Activated naive CD8-positive, alpha-beta T cell treated with anti-CD3 and anti-CD28 coated beads, Interleukin-2, amount 50 U/mL, for 24 hours (primary cell): Measurements from ENCODE around the gene MESP1.
"Not testable (repeated sequence)": the region's sequence is repeated elsewhere in the genome, so short reads cannot be mapped to it uniquely, and the experiment has no call there.

Source experiments
- ATAC-seq: fragments of 150-1000 bp; cut with Tn5 transposase; one replicate; pipeline ENCODE4 v1.10.0; 2021
- DNase-seq: peaks from one replicate; pipeline ENCODE4 v3.0.0; 2021
- H3K27ac Mint-ChIP-seq: one replicate; pipeline ENCODE4 v1.8.0; 2021; ENCODE audit warnings: mild to moderate bottlenecking, mixed read lengths
- H3K27me3 Mint-ChIP-seq: one replicate; pipeline ENCODE4 v1.8.0; 2021; ENCODE audit warnings: mixed read lengths
- H3K36me3 Mint-ChIP-seq: one replicate; pipeline ENCODE4 v1.8.0; 2021; ENCODE audit warnings: low read depth, mixed read lengths
- H3K4me1 Mint-ChIP-seq: one replicate; pipeline ENCODE4 v1.8.0; 2021; ENCODE audit warnings: mixed read lengths
- H3K4me3 Mint-ChIP-seq: one replicate; pipeline ENCODE4 v1.8.0; 2021; ENCODE audit warnings: mild to moderate bottlenecking, moderate library complexity, mixed read lengths
- H3K9me3 Mint-ChIP-seq: one replicate; pipeline ENCODE4 v1.8.0; 2021; ENCODE audit warnings: mixed read lengths

The MESP1 gene, protein sequence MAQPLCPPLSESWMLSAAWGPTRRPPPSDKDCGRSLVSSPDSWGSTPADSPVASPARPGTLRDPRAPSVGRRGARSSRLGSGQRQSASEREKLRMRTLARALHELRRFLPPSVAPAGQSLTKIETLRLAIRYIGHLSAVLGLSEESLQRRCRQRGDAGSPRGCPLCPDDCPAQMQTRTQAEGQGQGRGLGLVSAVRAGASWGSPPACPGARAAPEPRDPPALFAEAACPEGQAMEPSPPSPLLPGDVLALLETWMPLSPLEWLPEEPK

DNA sequence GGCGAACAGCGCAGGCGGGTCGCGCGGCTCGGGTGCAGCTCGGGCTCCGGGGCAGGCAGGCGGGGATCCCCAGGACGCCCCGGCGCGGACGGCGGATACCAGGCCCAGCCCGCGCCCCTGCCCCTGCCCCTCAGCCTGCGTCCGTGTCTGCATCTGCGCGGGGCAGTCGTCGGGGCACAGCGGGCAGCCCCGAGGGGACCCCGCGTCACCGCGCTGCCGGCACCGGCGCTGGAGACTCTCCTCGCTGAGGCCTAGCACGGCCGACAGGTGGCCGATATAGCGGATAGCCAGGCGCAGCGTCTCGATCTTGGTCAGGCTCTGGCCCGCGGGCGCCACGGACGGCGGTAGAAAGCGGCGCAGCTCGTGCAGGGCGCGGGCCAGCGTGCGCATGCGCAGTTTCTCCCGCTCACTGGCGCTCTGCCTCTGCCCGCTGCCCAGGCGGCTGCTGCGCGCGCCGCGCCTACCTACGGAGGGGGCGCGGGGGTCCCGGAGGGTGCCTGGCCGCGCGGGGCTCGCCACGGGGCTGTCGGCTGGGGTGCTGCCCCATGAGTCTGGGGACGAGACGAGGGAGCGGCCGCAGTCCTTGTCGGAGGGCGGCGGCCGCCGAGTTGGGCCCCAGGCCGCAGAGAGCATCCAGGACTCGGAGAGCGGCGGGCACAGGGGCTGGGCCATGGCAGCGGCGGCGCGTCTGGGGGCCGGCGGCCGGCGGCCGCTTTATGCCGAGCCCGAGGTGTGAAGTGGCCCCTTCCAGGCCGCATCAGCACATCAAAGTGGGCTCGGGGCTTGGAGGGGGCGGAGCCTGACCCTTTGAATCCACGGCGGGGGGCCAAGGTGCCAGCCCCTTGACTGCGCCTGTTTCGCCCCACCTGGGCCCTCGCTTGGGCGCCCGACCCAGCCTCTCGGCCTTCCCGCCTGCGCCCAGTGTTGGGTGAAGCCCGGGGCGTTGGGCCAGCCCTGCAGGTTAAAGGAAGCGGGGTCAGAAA lies at the start of gene MESP1:
Gene MESP1, minus strand, starts transcription at position 690 of the 983 bp plus-strand sequence. Its CDS starts 18 bp downstream, at position 672.
- peak within 1 kb of the TSS; percentile 37 for H3K27ac Mint-ChIP-seq

DNA sequence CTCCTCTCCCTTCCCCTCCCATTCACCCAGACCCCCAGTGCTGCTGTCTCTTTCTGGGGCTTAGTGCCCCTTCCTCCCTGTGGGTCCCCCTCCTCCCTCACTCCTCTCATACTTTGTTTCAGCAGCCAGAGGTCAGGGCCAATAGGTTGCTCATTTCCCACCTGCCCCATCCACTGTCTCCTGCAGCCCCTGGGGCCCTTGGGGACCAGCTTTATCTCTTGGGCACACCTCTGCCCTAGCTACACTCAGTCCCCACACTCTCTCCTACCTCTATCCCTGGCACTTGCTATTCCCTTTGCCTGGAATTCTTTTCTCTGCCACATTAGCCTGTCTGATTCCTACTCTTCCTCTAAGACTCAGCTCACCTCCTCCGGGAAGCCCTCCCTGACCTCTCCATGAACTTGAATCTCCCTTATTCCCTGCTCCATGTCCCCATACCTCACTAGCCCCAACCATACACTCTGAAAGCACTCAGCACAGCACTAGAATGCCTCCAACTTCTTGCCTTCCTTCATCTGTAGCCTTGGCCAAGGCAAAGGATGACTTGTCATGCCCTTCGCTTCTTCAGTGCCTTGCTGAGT lies 49.0 kb upstream of the MESP1 start:
- peaks cover 2% of the 10 kb centered on the region for H3K27me3 Mint-ChIP-seq
- H3K27ac Mint-ChIP-seq, result no peak overlapping the region
- no peaks in the 10 kb centered on the region for H3K4me1 Mint-ChIP-seq
- no peak for ATAC-seq
- no peak for DNase-seq
- no peaks in the 10 kb centered on the region for H3K36me3 Mint-ChIP-seq
- peaks cover 4% of the 10 kb centered on the region for H3K9me3 Mint-ChIP-seq
- H3K4me3 Mint-ChIP-seq, result no peak overlapping the region

More for the DNA sequence above, at the start of gene MESP1:
- Mint-ChIP-seq H3K36me3 (no peaks in the 10 kb centered on the region), H3K4me3 (peak within 1 kb of the TSS; percentile 76), H3K27me3 (peaks cover 20% of the 10 kb centered on the region), H3K9me3 (no peaks in the 10 kb centered on the region), H3K4me1 (peaks cover 7% of the 10 kb centered on the region)
- DNase-seq, result peak; percentile 91
- peak; percentile 87 for ATAC-seq

DNA sequence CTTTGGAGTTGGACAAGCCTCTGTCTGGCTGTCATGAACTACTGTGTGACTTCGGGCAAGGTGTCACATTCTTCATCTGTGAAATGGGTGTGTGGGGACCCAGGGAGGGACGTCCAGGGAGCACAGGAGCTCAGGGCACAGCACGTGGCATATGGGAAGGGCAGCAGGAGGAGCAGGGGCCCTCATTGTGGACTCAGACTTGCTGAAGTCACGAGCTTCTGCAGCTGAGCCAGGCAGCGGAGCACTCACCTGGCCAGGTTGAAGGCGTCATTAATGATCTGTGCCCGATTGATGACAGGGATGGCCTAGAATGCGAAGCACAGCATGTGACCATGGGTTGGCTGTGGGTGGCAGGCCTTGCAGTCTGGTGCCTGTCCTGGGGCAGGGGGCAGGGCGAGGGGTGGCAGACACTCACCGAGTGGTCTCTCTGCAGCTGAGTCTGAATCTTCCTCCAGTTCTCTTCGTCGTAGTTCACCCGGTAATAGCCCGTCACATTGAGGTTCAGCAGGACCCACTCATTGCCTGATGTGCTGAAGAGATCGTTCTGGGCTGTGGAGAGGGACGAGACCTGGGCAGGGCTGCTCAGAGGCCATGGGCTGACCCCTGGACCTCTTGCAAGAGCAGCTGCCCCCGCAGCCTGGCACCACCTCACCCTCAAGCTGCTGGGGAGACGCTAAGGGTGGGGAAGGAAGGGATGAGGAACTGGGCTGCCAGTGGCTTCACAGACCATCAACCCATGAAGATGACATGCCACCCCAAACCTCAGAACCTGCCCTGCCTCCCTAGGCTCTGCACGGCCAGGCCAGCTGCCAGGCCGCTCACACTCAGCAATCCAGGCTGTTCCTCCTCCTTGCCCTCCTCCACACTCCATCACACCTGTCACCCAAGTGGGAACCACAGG lies 48.2 kb upstream of the MESP1 start:
- Mint-ChIP-seq H3K9me3 (peaks cover 4% of the 10 kb centered on the region), H3K27ac (no peak overlapping the region), H3K4me3 (no peak overlapping the region), H3K4me1 (no peaks in the 10 kb centered on the region), H3K36me3 (no peaks in the 10 kb centered on the region), H3K27me3 (peaks cover 2% of the 10 kb centered on the region)
- DNase-seq (no peak), ATAC-seq (peak; percentile 3)

DNA sequence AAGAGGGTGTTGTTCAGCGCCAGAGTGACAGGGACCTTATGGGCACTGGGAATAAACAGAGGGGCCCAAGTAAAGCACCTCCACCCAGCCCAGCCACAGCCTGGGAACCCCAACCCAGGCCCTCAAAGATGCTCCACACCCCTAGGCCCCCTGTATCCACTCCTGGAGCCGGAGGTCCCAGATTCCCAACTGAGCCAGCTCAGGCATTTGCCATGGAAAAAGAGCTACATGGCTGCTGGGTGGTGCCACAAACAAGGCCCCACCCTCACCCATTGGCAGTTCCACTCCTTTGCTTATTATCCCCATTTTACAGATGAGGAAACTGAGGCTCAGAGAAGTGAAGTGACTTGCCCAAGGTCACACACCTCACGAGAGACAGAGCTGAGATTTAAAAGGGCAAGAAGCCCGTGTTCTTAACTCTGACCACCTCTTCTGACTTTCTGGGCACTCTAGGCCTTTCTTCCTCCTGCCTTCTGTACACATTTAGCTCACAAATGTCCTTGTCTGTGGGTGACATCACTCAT lies 46.7 kb upstream of the MESP1 start:
- DNase-seq, result no peak
- Mint-ChIP-seq H3K27me3 (peaks cover 2% of the 10 kb centered on the region), H3K4me1 (no peaks in the 10 kb centered on the region), H3K4me3 (no peak overlapping the region), H3K27ac (no peak overlapping the region), H3K9me3 (peaks cover 4% of the 10 kb centered on the region), H3K36me3 (no peaks in the 10 kb centered on the region)
- ATAC-seq, result no peak

DNA sequence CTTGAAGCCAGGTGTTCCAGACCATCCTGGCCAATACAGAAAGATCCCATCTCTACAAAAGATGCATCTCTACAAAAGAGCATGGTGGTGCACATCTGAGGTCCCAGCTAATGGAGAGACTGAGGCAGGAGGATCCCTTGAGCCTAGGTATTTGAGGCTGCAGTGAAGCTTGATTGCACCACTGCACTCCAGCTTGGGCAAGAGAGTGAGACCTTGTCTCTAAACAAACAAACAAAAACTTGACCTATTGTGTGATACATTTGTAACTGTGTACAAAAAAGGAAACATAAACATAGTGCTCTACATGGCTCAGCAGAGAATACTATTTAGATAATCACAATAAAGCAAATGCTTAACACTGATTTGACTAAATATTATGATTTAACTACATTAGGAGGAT lies 44.9 kb upstream of the MESP1 start:
- Mint-ChIP-seq H3K36me3 (no peaks in the 10 kb centered on the region), H3K27ac (no peak overlapping the region), H3K9me3 (peaks cover 4% of the 10 kb centered on the region), H3K4me3 (no peak overlapping the region), H3K4me1 (no peaks in the 10 kb centered on the region), H3K27me3 (peaks cover 2% of the 10 kb centered on the region)
- DNase-seq (no peak), ATAC-seq (no peak)

DNA sequence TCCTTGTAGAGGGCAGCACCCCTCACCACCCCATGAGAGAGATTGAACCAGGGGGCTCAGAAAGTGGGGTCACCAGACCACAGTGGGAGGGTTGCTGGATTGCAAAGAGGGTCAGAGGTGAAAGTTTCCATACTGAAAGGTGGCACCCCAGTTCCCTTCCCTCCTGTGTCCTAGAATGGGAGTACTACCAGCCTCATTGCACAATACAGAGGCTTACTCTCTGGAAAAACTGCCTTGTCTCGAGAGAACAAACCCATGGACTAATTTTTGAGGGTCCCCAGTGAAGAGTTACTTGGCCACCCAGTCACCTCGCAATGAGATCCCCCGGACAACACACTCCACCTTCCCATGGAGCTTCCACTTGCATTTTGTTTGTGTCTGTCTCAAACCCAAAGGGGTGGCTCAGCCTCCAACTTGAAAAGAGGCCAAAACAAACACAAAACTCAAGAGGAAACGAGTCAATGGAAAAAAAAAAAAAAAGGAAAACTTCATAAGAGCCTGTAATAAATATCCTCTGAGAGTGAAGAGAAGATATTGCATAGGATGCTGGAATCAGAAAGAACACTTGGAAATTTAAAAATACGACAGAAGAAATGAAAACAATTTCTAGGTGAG lies 43.7 kb upstream of the MESP1 start:
- Mint-ChIP-seq H3K36me3 (no peaks in the 10 kb centered on the region), H3K4me3 (no peak overlapping the region), H3K9me3 (peaks cover 4% of the 10 kb centered on the region), H3K27ac (no peak overlapping the region), H3K27me3 (no peaks in the 10 kb centered on the region), H3K4me1 (no peaks in the 10 kb centered on the region)
- no peak for DNase-seq
- ATAC-seq, result no peak

DNA sequence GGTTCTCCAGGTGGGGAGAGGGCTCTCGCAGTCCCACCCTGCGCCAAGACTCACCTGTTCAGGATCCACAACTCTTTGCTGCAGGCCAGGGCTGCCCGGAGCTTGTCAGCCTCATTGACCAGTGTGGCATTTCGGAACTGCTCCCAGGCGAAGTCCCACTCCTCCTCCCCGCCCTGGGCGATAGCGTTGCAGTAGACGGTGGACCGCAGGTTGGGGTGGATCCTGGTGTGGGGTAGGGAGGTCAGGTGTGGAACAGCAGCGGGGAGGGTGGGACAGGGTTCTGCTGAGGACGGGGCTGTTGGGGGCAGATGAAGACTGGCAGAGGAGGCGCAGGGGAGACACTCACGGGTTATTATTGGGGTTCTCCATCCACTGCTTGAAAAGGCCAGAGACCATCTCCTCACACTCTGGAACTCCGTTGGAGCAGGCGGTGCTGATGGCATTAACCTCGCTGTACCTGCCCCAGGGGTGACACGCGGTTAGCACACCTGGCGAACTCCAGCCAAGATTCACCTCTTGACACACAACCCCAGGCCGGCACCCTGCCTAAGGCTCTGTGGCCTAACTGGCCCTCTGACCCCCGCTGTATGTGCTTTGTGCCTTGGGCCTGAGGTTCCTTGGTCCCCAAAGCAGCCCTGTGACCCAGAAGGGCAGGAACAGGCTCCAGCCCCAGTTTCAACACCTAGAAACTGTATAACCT lies 41.2 kb upstream of the MESP1 start:
- H3K27me3 Mint-ChIP-seq, result no peaks in the 10 kb centered on the region
- H3K4me3 Mint-ChIP-seq, result no peak overlapping the region
- peaks cover 13% of the 10 kb centered on the region for H3K9me3 Mint-ChIP-seq
- ATAC-seq (no peak), DNase-seq (no peak)
- no peaks in the 10 kb centered on the region for H3K4me1 Mint-ChIP-seq
- H3K27ac Mint-ChIP-seq, result no peak overlapping the region
- H3K36me3 Mint-ChIP-seq, result no peaks in the 10 kb centered on the region

DNA sequence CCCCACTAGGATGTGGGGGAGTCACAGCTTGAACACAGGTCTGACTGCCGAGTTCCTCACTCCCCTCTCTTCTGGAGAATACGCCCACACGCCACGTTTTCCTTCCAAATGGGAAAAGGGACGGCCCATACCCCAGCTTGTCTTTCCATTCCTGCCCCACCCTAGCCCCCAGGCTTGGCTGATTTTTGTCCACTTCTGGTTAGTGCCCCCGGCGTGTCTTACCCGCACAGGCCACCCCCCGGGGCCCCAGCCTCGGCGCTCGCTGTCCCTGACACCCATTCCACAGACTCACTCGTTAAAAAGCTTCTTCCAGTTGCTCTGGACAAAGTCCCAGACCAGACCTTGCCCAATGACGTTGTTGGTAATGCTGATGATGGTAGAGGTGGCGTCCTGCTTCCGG lies 39.6 kb upstream of the MESP1 start:
- Mint-ChIP-seq H3K4me3 (no peak overlapping the region), H3K4me1 (no peaks in the 10 kb centered on the region), H3K36me3 (no peaks in the 10 kb centered on the region), H3K9me3 (peaks cover 9% of the 10 kb centered on the region), H3K27me3 (no peaks in the 10 kb centered on the region), H3K27ac (no peak overlapping the region)
- no peak for DNase-seq
- no peak for ATAC-seq

DNA sequence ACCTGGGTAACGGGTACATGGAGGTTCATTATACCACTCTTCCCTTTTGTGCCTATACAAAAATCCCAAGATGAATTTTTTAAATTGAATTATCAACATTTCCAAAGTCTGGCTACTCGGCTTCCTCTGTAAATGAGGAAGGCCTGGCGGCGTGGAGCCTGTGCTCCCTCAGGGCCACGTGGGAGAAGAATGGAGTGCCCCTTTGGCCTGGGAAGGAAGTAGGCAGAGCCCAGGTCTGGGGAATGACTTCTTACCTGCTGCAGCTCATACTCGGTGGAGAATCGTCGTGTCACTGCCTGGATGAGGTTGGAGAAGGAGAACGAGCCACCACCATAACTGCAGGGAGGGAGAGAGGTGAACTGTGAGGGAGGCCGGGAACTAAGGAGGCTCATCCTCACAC lies 39.2 kb upstream of the MESP1 start:
- Mint-ChIP-seq H3K4me3 (no peak overlapping the region), H3K4me1 (no peaks in the 10 kb centered on the region), H3K9me3 (peaks cover 9% of the 10 kb centered on the region), H3K36me3 (no peaks in the 10 kb centered on the region), H3K27ac (no peak overlapping the region), H3K27me3 (no peaks in the 10 kb centered on the region)
- no peak for ATAC-seq
- DNase-seq, result no peak

DNA sequence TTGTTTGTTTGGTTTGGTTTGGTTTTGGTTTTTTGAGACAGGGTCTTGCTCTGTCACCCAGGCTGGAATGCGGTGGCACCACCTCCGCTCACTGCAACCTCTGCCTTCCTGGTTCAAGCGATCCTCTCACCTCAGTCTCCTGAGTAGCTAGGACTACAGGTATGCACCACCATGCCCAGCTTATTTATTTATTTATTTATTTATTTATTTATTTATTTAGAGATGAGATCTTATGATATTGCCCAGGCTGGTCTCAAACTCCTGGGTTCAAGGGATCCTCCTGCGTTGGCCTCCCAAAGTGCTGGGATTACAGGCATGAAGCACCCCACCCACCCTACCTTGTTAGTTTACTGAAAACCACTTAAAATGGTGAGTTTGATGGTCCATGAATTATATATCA lies 37.5 kb upstream of the MESP1 start:
- not testable (repeated sequence) for H3K36me3 Mint-ChIP-seq, H3K4me3 Mint-ChIP-seq, H3K27me3 Mint-ChIP-seq, H3K9me3 Mint-ChIP-seq, DNase-seq, ATAC-seq, H3K27ac Mint-ChIP-seq, H3K4me1 Mint-ChIP-seq

DNA sequence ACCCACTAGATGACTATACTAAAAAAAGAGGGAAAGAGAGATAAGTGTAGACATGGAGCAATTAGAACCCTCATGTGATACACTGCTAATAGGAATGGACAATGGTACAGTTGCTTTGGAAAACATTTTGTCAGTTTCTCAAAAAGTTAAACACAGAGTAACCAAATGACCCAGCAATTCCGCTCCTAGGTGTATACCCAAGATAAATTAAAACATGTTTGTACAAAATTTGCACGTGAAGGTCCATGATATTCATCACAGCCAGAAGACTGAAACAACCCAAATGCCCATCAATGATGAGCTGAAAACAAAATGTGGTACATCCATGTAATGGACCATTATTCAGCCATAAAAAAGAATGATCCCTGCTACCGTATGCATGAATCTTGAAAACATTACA lies 36.9 kb upstream of the MESP1 start:
- Mint-ChIP-seq H3K4me3 (no peak overlapping the region), H3K36me3 (no peaks in the 10 kb centered on the region), H3K4me1 (no peaks in the 10 kb centered on the region), H3K27ac (no peak overlapping the region), H3K9me3 (peaks cover 9% of the 10 kb centered on the region), H3K27me3 (no peaks in the 10 kb centered on the region)
- ATAC-seq (no peak), DNase-seq (no peak)

DNA sequence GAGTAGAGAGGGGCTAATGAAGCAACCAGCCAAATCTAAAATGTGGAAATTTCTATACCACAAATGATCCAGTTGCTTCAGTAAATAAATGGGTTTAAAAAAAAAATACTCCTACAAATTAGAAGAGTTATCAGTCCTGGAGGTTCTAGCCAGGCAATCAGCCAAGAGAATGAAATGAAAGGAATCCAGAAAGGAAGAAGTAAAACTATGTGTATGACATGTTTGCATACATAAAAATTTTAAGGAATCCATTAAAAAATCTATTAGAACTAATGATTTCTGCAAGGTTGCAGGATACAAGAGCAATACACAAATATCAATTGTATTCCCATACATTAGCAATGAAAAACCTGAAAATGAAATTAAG lies 34.7 kb upstream of the MESP1 start:
- no peak for ATAC-seq

DNA sequence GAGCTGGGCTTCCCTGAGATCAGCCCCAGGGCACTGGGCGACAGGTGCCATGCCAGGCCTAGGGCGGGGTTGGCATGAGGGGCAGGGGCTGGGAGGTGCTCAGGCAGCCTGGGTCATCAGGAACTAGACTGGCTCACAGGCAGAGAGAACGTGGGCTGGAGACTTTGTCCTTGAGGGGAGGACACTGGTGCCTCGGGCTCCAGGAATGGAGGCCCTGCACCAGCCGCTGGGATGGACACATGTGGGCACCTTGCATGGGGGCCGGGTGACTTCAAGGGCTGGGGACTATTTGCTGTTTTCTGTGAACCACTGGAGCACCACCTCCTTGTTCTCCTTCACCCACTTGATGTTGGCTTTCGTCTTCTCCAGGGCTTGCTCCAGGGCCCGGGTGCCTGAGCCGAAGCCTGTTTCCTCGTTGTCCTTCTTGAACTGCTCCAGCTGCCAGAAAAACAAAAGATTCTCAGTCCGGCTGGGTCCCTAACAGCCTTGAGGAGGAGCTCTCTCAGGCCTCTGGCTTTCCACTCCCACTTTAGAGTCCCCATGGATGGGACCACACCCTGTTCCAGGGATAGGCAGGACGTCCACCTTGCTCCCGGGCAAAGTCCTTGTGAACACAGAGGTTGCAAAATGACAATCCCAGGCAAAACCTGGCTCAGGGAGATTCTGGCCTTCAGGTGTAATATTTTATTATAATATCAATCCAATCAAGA lies 34.2 kb upstream of the MESP1 start:
- Mint-ChIP-seq H3K36me3 (no peaks in the 10 kb centered on the region), H3K4me3 (no peak overlapping the region), H3K27me3 (peaks cover 7% of the 10 kb centered on the region), H3K9me3 (peaks cover 9% of the 10 kb centered on the region), H3K4me1 (peaks cover 12% of the 10 kb centered on the region), H3K27ac (no peak overlapping the region)
- DNase-seq, result no peak
- ATAC-seq, result no peak

More for the DNA sequence above, 34.7 kb upstream of the MESP1 start:
- Mint-ChIP-seq H3K36me3 (no peaks in the 10 kb centered on the region), H3K4me1 (peaks cover 10% of the 10 kb centered on the region), H3K27me3 (peaks cover 3% of the 10 kb centered on the region), H3K27ac (no peak overlapping the region), H3K4me3 (no peak overlapping the region), H3K9me3 (peaks cover 9% of the 10 kb centered on the region)
- no peak for DNase-seq
